ENCODE measurements around the gene CYP4F12.

CYP4F12 gene

DNA sequence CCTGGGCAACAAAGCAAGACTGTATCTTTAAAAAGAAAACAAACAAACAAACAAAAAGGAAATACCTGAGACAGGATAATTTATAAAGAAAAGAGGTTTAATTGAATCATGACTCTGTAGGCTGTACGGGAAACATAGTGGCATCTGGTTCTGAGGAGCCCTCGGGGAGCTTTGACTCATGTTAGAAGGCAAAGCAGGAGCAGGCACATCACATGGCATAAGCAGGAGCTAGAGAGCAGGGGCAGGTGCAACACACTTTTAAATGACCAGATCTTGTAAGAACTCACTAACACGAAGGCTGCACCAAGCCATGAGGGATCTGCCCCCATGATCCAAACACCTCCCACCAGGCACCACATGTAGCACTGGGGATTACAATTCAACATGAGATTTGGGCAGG is 41.8 kb downstream of the CYP4F12 start:
- no peak for DNase-seq (ENCODE audit: low read depth)

DNA sequence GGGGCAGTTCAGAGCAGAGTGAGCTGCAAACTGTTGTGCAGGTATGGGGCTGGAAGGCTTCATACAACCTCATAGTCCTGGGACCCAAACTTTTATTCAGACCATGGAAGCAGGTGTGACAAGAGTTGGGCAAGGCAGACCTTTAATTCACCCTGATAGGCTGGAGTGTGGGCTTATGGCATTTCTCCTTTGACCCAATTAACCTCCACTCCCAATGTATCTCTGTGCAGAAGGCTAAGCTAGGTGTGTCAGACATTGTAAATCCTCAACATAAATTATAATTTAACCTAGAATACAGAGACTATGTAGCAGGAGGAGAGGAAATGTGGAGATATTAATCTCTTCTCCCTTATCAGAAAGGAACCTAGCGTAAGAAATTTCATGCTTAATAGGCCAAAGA is 42.8 kb downstream of the CYP4F12 start:
- DNase-seq (ENCODE audit: low read depth) = no peak

DNA sequence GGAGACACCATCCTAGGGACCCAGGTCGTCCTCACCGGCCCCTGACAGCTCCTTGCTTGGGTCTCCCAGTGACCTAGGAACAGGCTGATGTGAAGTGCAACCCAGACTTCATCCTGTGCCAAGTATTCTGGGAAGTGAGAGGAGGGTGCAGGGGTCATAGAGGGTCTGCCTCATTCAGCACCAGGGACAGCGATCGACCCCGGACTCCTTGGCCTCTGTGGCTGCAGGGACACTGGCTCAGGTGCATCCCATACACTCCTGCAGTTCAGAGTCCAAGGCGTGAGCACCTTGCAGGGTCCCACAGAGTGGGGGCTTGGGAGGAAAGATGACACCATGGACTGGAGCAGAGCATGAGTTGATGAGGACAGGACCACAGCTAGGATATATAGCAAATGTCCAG is 44.9 kb downstream of the CYP4F12 start:
- no peak for DNase-seq (ENCODE audit: low read depth)

DNA sequence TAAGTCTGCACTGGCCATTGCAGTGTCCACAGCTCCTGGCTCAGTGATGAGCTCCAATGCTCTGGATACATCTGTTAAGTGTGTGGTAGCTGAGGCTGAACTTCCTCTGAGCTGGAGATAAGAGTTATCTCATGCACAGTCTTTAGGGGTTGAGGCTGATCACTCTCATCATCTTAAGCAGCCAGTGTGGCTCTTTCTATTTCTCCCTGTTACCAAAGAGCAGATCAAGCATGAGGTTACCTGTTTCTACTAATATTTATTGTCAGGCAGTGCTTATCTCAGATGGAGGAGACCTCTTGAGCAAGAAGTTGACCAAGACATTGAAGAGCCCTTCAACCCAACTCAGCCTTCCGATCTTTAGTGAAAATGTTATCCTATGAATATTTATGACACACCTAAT is 48.4 kb downstream of the CYP4F12 start:
- DNase-seq (ENCODE audit: low read depth) = no peak

DNA sequence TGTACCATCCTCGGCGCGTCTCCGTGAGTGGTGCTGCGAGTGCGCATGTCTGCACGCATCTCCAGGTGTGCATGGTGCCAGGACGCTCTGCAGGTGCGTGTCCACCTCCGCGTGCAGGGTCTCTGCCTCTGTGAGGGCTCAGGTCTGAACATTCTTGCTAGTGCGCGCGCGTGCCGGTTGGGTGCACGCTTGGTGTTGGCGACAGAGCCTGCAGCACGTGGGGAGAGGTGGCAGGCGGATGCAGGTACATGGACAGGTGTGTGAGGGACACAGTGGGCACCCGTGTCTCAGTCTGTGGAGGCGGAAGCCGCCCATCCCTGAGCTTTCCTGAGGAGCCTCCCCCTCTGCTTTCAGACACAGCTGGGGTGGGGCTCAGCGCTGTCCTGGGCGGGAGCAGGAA is 50.1 kb downstream of the CYP4F12 start:
- DNase-seq (ENCODE audit: low read depth) = no peak

DNA sequence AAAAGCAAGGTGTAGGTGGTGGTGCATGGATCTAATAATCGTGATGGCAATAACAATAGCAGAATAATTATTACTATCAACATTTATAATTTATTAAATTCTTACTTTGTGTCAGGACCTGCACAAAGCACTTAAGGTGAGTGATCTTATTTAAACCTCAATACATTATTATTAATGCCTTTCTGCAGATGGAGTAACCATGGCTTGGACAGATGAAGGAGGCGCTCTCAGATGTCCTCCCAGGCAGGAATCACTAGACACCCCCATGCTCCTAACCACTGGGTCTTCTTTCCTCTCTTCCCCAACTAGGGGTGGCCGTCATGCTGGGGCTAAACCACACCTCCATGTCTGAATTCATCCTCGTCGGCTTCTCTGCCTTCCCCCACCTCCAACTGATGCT is 54.8 kb downstream of the CYP4F12 start, which contains the start of gene OR10H2:
Gene OR10H2, plus strand, starts transcription at position 301 of the 400 bp plus-strand sequence. Its CDS starts 20 bp downstream, at position 321.
- DNase-seq (ENCODE audit: low read depth) = no peak

DNA sequence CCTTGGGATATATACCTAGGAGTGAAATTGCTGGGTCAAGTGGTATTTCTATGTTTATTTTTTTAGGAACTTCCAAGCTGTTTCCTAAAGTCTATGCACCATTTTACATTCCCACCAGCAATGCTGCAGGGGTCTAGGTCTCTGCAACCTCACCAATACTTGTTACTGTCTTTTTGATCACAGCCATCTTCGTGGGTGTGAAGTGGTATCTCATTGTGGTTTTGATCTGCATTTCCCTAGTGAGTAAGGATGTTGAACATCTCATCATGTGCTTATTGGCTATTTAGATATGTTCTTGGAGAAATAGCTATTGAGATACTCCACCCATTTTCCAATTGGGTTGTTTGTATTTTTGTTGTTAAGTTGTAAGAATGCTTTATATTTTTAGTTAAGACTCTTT is 57.7 kb downstream of the CYP4F12 start:
- no peak for DNase-seq (ENCODE audit: low read depth)

DNA sequence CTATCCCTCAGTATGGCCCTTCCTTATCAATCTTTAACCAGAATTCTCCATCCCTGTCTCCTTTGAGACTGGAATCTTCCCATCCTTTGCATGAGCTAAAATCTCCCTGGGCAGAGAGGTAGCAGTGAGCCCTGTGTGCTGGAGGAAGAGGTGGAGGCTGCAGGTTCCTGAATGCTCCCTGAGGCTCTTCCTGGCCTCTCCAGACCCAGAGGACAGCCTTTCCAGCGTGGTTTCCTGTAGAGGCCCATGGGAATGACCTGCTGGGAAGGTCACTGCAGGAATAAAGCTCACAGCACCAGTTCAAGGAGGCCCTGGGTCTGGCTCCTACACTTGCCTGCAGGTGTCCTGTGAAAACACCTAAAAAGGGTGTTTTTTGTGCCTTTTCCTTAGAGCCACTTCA is 59.5 kb downstream of the CYP4F12 start:
- no peak for DNase-seq (ENCODE audit: low read depth)

DNA sequence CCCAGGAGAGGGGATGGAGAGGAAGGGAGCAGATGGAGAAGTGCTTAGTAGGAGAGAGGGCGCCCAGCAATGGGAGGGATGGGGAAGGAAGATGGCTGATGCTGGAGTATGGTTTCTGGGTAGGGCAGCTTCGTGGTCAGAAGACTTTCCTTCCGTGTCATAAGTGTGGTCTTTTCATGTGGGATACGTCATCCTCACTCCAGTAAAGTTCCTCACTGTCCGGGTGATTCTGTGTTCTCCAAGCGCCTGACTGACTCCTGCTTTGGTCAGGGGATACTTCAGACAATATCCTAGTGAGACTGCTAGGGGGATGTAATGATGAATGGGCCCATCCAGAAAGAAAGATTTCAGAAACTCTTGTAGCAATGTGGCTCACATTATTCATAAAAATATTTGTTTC is 61.0 kb downstream of the CYP4F12 start:
- no peak for DNase-seq (ENCODE audit: low read depth)

DNA sequence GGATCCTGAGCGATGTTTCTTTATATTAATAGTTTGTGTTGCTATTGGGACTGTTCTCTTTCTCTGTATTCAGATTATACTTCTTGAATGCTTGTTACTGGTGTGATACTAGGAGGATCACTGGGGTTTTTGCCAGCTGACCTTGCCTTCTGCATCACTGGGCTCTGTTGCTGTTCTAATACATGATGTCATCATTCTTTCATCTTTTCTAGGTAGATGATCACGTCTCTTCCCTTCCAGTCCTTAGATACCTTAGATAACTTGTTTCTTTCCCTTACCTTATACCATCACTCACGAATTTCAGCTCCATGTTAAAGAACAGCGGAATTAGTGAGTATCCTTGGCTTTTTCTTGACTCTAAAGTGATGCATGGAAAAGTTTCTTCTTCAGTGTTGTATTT is 64.8 kb downstream of the CYP4F12 start, which contains the start of gene OR10H3:
Gene OR10H3, plus strand, starts transcription at position 264 of the 400 bp plus-strand sequence. CDS start 3,408 bp downstream, outside the sequence.
- no peak for DNase-seq (ENCODE audit: low read depth)

DNA sequence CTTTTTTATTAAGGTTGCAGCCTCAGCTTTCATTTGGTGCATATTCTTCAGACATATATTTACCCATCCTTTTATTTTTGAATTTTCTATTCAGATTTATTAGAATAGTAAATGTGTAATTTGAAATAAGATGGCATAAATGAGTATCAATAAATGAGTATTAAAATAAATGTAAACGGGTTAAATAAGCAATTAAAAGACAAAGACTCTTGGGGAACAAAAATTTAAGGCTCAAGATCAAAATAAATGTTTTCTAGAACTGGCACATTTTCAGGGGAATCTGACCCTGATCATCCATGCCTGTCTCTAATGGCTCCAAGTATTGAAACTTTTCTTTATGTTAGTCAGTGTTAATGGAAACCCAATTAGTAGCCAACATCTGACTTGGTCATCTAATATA is 67.9 kb downstream of the CYP4F12 start:
- DNase-seq (ENCODE audit: low read depth) = no peak
